CD14-positive monocyte (primary cell): ENCODE results near the gene SIRPA. TPM values are rescaled to one million over a fixed set of nuclear protein-coding genes. Genes with fewer than 3 reads are reported as not detected.

ENCODE experiments used
- DNase-seq, 3 donors: peaks; one replicate each; pipeline ENCODE4 v3.0.0-alpha.2; 2011 to 2022
- H2AFZ ChIP-seq: 2 replicates; pipeline ENCODE4 v1.6.0; 2012; ENCODE audit warnings: mild to moderate bottlenecking, low read depth, low read length, inconsistent platforms; ENCODE audit not compliant: insufficient read depth, poor library complexity, severe bottlenecking
- H3K27ac ChIP-seq, 2 donors: 1 replicate in 1 of 2; 2 replicates in 1 of 2; pipeline ENCODE4 v1.5.1; 2012 to 2013; ENCODE audit warnings: low read length in 2 of 2, control low read depth in 1 of 2, inconsistent platforms in 1 of 2, low read depth in 1 of 2, mild to moderate bottlenecking in 1 of 2
- H3K27me3 ChIP-seq, 2 donors: one replicate each; pipeline versions ENCODE4 v1.6.0 to v1.6.1; 2011 to 2013; ENCODE audit warnings: low read length in 2 of 2; ENCODE audit not compliant: control insufficient read depth in 2 of 2, insufficient read depth in 2 of 2
- H3K36me3 ChIP-seq, 2 donors: replicated peaks in 1 of 2; 1 replicate in 1 of 2; 2 replicates in 1 of 2; pipeline versions ENCODE4 v1.5.1 to v1.6.1; 2012 to 2013; ENCODE audit warnings: low read length in 2 of 2, control low read depth in 1 of 2, inconsistent platforms in 1 of 2, mild to moderate bottlenecking in 1 of 2; ENCODE audit not compliant: insufficient read depth in 2 of 2, control insufficient read depth in 1 of 2
- H3K4me1 ChIP-seq, 2 donors: 1 replicate in 1 of 2; 2 replicates in 1 of 2; pipeline versions ENCODE4 v1.5.1 to v1.6.1; 2012 to 2013; ENCODE audit warnings: low read length in 2 of 2, control low read depth in 1 of 2, inconsistent platforms in 1 of 2, mild to moderate bottlenecking in 1 of 2, moderate library complexity in 1 of 2; ENCODE audit not compliant: insufficient read depth in 2 of 2, control insufficient read depth in 1 of 2
- H3K4me2 ChIP-seq: replicated peaks from 2 replicates; pipeline ENCODE3; 2012; ENCODE audit warnings: low read length, moderate library complexity, mild to moderate bottlenecking; ENCODE audit not compliant: poor library complexity, severe bottlenecking; ENCODE audit errors: extremely low read depth
- H3K4me3 ChIP-seq, 3 experiments: fragments of 200-600 bp in 1 of 3; sonication (generic) in 1 of 3; replicated peaks in 1 of 3; 1 replicate in 2 of 3; 2 replicates in 1 of 3; pipeline ENCODE4 v1.5.1; 2011 to 2013; ENCODE audit warnings: low read length in 3 of 3, mild to moderate bottlenecking in 3 of 3, control low read depth in 2 of 3, low read depth in 2 of 3, inconsistent platforms in 1 of 3, moderate library complexity in 1 of 3
- H3K79me2 ChIP-seq: 2 replicates; pipeline ENCODE4 v1.6.0; 2012; ENCODE audit warnings: mild to moderate bottlenecking, control low read depth, inconsistent platforms, low read length, moderate library complexity; ENCODE audit not compliant: insufficient read depth
- H3K9ac ChIP-seq: 2 replicates; pipeline ENCODE4 v1.6.0; 2017; ENCODE audit warnings: low read length, mild to moderate bottlenecking; ENCODE audit not compliant: insufficient read depth, poor library complexity, severe bottlenecking
- H3K9me3 ChIP-seq, 2 donors: replicated peaks in 1 of 2; 1 replicate in 1 of 2; 2 replicates in 1 of 2; pipeline versions ENCODE4 v1.5.1 to v1.6.1; 2012 to 2013; ENCODE audit warnings: low read length in 2 of 2, control low read depth in 1 of 2; ENCODE audit not compliant: control insufficient read depth in 1 of 2, insufficient read depth in 1 of 2
- H4K20me1 ChIP-seq: 2 replicates; pipeline ENCODE4 v1.6.0; 2012; ENCODE audit warnings: mild to moderate bottlenecking, low read length, control low read depth, moderate library complexity; ENCODE audit not compliant: insufficient read depth
- H3K27ac Mint-ChIP-seq, 7 donors: one replicate each; pipeline ENCODE4 v1.8.0; 2020; ENCODE audit warnings: mild to moderate bottlenecking in 7 of 7, mixed read lengths in 7 of 7, moderate library complexity in 6 of 7, inconsistent platforms in 2 of 7
- H3K27me3 Mint-ChIP-seq, 3 donors: one replicate each; pipeline ENCODE4 v1.8.0; 2021 to 2022; ENCODE audit warnings: low read depth in 3 of 3, mild to moderate bottlenecking in 3 of 3, mixed read lengths in 3 of 3, moderate library complexity in 3 of 3, inconsistent platforms in 1 of 3
- H3K36me3 Mint-ChIP-seq, 2 donors: one replicate each; pipeline ENCODE4 v1.8.0; 2020; ENCODE audit warnings: mixed read lengths in 2 of 2, inconsistent platforms in 1 of 2, mild to moderate bottlenecking in 1 of 2
- H3K4me1 Mint-ChIP-seq: one replicate; pipeline ENCODE4 v1.8.0; 2020; ENCODE audit warnings: mild to moderate bottlenecking, mixed read lengths
- H3K4me3 Mint-ChIP-seq, 2 donors: one replicate each; pipeline ENCODE4 v1.8.0; 2020; ENCODE audit warnings: mild to moderate bottlenecking in 2 of 2, mixed read lengths in 2 of 2, moderate library complexity in 1 of 2
- H3K9me3 Mint-ChIP-seq, 7 donors: one replicate each; pipeline ENCODE4 v1.8.0; 2020 to 2022; ENCODE audit warnings: mixed read lengths in 7 of 7, mild to moderate bottlenecking in 6 of 7, moderate library complexity in 6 of 7, inconsistent platforms in 2 of 7
- WGBS: methylation state at CpG from one replicate; pipeline ENCODE4 v1.1.5; 2013; ENCODE audit warnings: missing lambda C conversion rate; ENCODE audit not compliant: insufficient coverage; 5-methylcytosine and 5-hydroxymethylcytosine counted together
- intact Hi-C, 2 donors: fragments of 100-400 bp; cut with micrococcal nuclease; formaldehyde crosslinking; loops; one replicate each; pipeline versions ENCODE4 v1.15.0 to v1.15.1; 2023
- polyA plus RNA-seq, 3 donors: library from polyadenylated mRNA; depleted of rRNA in 1 of 3; unstranded in 2 of 3; stranded (reverse) in 1 of 3; fragments of 300-500 nt in 2 of 3; fragments of >200 nt in 1 of 3; fragmentation: Illumina TruSeq in 2 of 3; gene quantifications; 1 replicate in 2 of 3; 2 replicates in 1 of 3; pipeline ENCODE4 v1.2.3, GENCODE V29; 2012 to 2021
- TF ChIP-seq, protein P1 (sequence below): fragments of 200-600 bp; IDR thresholded peaks from one replicate; pipeline ENCODE4 v1.8.0; 2022; ENCODE audit warnings: antibody characterized with exemption, mild to moderate bottlenecking

The SIRPA gene
- polyA plus RNA-seq, 3 donors: 28.4 to 126 (median 58.3) TPM

DNA sequence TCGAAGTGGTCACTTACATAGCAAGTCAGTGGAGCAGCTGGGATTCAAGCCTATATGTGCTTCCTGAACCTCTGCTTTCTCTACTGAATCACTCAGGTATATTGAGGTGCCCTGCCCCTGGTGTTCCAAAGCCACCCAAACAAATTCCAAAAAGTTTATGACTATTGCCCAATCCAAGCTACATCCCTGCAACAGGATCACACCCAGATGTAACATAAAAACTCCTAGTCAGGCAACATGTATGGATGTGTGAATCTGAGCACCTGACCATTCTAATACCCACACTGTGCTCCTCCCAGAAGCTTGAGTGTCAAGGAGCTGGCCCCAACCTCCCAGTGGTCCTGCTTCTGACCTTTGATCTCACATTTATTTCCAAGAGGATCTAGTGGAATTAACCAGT lies 39.5 kb upstream of the SIRPA start:
- Histone ChIP-seq H4K20me1 (no peaks in the 10 kb centered on the region), H3K9ac (no peak overlapping the region), H3K9me3 (no peaks in the 10 kb centered on the region), H3K4me3 (no peak overlapping the region), H3K27me3 (no peaks in the 10 kb centered on the region), H3K27ac (no peak overlapping the region), H3K4me2 (no peak overlapping the region), H3K79me2 (no peaks in the 10 kb centered on the region), H3K36me3 (no peaks in the 10 kb centered on the region), H3K4me1 (peaks cover 70 to 76% of the 10 kb centered on the region in 2 donors), H2AFZ (no peak overlapping the region)
- no CpG with 5 or more reads among the region's 1 CpG for WGBS
- peak overlapping the region in 2 of 7 donors; percentile 50 to 53 for H3K27ac Mint-ChIP-seq
- peaks cover 0 to 7% of the 10 kb centered on the region in 2 donors for H3K36me3 Mint-ChIP-seq
- no peaks in the 10 kb centered on the region for H3K9me3 Mint-ChIP-seq
- H3K4me1 Mint-ChIP-seq: peaks cover 81% of the 10 kb centered on the region
- H3K27me3 Mint-ChIP-seq: no peaks in the 10 kb centered on the region
- no peak for DNase-seq
- H3K4me3 Mint-ChIP-seq: no peak overlapping the region
- intact Hi-C loops: no loop called here
- TF ChIP-seq, protein P1, sequence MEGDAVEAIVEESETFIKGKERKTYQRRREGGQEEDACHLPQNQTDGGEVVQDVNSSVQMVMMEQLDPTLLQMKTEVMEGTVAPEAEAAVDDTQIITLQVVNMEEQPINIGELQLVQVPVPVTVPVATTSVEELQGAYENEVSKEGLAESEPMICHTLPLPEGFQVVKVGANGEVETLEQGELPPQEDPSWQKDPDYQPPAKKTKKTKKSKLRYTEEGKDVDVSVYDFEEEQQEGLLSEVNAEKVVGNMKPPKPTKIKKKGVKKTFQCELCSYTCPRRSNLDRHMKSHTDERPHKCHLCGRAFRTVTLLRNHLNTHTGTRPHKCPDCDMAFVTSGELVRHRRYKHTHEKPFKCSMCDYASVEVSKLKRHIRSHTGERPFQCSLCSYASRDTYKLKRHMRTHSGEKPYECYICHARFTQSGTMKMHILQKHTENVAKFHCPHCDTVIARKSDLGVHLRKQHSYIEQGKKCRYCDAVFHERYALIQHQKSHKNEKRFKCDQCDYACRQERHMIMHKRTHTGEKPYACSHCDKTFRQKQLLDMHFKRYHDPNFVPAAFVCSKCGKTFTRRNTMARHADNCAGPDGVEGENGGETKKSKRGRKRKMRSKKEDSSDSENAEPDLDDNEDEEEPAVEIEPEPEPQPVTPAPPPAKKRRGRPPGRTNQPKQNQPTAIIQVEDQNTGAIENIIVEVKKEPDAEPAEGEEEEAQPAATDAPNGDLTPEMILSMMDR: no peak

DNA sequence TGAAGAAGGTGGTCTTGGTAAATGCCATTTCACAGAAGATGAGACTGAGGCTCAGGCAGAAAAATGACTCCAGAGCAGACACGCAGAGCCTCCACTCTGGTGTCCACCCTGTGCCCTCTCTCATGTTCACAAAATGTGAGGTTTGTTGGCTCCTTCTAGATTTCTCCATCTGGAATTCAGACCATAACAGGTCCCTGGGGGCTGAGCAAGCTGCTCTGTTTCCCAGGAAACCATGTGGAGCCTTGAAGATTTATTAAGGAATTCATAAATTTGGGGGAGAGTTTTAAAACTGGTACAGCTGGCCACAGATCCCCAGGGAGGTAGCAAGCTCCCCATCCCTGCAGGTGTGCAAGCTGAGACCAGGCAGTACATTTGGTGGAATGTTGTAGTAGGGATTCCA lies 38.8 kb upstream of the SIRPA start:
- no peaks in the 10 kb centered on the region for H3K27me3 ChIP-seq
- peak overlapping the region in 1 of 7 donors; percentile 53 for H3K27ac Mint-ChIP-seq
- no peak overlapping the region for H3K9ac ChIP-seq
- no peak for DNase-seq
- peaks cover 78% of the 10 kb centered on the region for H3K4me1 Mint-ChIP-seq
- intact Hi-C loops: no loop called here
- H3K9me3 ChIP-seq: no peaks in the 10 kb centered on the region
- H3K79me2 ChIP-seq: no peaks in the 10 kb centered on the region
- peaks cover 0 to 7% of the 10 kb centered on the region in 2 donors for H3K36me3 Mint-ChIP-seq
- H3K36me3 ChIP-seq: no peaks in the 10 kb centered on the region
- TF ChIP-seq, protein P1: no peak
- no peaks in the 10 kb centered on the region for H3K9me3 Mint-ChIP-seq
- H3K4me3 Mint-ChIP-seq: no peak overlapping the region
- H3K4me2 ChIP-seq: no peak overlapping the region
- no peak overlapping the region for H2AFZ ChIP-seq
- no peak overlapping the region for H3K4me3 ChIP-seq
- WGBS: 100% methylated on average over 1 of the region's 1 CpG
- no peaks in the 10 kb centered on the region for H4K20me1 ChIP-seq
- H3K27ac ChIP-seq: no peak overlapping the region
- H3K4me1 ChIP-seq: peaks cover 63 to 73% of the 10 kb centered on the region in 2 donors
- H3K27me3 Mint-ChIP-seq: no peaks in the 10 kb centered on the region
